ENCODE data around the gene UACA.

- TF ChIP-seq CTCF (IDR thresholded peaks at IDR 0.05; ENCODE audit: extremely low read depth in 1 of 2, insufficient read depth in 1 of 2, low read depth in 1 of 2, low read length in 2 of 2) (no peak), POLR2AphosphoS5 (IDR thresholded peaks at IDR 0.05; ENCODE audit: insufficient read depth, low read depth, low read length) (no peak), MYC (IDR thresholded peaks at IDR 0.05; ENCODE audit: low read depth, low read length) (no peak), FOS (IDR thresholded peaks at IDR 0.05; ENCODE audit: borderline replicate concordance, insufficient read depth, low read length) (no peak), MAX (IDR thresholded peaks at IDR 0.05; ENCODE audit: insufficient read depth, insufficient read length) (no peak), EZH2 (IDR thresholded peaks at IDR 0.05; ENCODE audit: borderline replicate concordance, low read depth, low read length, severe bottlenecking) (no peak)
These were observed 51.1 kb downstream of the UACA start for GRCh38 chr15:70712271-70712670.
